Putamen (tissue), 1 donor: Measurements from ENCODE around the gene UBE2R2.
A peak's percentile ranks its signal among the peaks of the same experiment; 100 is the strongest.
"Not testable (repeated sequence)": the region's sequence is repeated elsewhere in the genome, so short reads cannot be mapped to it uniquely, and the experiment has no call there.

Experiments used
- DNase-seq: peaks from one replicate; pipeline ENCODE4 v3.0.0-alpha.2; 2016; ENCODE audit warnings: low spot score

The UBE2R2 gene, protein sequence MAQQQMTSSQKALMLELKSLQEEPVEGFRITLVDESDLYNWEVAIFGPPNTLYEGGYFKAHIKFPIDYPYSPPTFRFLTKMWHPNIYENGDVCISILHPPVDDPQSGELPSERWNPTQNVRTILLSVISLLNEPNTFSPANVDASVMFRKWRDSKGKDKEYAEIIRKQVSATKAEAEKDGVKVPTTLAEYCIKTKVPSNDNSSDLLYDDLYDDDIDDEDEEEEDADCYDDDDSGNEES

DNA sequence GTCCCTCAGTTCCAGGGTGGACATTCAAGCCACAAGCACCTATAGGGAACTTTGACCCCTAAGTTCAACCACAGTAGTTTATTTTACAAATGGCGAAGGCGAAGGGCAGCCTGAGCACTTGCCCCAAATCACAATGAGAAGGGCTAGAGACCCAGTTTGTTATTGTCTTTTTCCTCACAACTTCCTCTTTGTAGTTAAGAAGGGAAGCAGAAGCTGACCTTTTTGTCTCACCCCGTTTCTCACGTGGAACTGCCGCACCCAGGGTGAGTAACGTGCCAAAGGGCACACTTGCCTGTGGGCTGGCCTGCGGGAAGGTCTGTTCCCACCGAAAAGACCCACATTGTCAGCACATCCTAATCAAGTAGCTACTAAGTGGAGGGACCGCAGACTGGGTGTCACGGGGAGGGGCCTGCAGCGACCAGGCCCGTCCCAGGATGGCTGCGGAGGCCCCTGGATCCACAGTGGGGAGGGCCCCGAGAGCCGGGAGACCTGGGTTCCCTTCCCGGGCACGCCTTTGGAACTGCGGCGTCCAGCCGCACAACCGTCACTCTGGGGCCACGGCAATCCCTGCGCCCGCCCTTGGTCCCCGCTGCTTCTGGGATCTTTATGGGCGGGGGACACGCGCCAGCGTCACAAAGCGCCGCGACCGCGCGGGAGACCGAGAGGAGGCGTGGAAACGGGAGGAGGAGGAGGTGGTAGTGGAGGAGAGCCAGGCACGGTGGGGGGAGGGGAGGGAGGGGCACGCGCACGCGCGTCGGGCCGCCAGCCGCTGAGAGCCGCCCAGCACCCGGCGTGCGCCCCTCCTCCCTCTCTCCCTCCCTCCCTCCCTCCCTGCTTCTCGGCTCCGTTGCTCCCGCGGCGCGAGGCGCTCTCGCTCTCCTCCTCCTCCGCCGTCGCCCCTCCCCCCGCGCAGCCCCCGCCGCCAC, at the start of gene UBE2R2:
Gene UBE2R2 (plus strand): TSS at position 834 of the 926 bp plus-strand sequence. CDS start 598 bp downstream, outside the sequence.
- peak; percentile 95 for DNase-seq

DNA sequence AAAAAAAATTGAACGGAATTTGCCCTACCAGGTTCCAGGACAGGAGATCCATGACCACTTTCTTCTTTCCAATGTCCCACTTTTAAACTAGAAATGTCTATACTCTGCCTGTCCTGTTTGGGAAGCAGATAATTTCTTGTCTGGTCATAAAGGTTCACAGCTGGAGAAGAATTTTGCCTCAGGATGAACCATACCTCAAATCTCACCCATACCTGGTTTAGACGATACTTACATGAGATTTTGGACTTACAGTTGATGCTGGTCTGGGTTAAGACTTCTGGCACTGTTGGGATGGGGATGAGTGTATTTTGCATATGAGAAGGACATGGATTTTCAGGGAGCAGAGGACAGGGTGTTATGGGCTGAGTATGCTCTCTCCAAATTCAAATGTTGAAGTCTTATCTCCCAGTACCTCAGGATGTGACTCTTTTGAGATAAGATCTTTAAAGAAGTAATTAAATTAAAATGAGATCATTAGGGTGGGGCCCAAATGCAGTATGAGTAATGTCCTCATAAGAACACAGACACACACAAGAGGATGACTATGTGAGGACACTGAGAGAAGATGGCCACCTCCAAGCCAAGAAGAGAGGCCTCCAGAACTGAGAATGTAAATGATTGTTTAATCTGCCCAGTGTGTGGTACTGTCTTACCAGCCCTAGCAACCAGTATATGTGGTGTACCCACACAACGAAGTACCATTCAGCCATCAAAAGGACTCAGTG, 46.6 kb upstream of the UBE2R2 start:
- not testable (repeated sequence) for DNase-seq

DNA sequence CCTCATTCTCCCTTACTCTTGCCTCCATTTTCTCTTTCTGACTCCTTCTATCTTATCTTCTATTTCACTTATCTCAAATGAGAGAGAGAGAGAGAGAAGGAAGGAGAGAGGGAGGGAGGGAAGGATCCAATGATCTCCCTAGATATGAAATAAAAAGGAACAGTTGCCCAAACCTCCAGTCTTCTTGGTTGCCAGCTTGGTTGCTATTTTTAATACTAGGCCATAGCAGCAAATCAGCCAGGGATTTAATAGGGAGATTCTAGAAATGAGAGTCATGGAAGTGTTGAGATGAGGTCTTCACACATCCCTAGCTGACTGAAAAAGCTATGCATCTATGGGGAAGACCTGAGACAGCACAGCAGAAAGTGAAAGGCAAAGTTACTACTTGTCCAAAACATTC, 43.8 kb upstream of the UBE2R2 start:
- DNase-seq, result not testable (repeated sequence)

DNA sequence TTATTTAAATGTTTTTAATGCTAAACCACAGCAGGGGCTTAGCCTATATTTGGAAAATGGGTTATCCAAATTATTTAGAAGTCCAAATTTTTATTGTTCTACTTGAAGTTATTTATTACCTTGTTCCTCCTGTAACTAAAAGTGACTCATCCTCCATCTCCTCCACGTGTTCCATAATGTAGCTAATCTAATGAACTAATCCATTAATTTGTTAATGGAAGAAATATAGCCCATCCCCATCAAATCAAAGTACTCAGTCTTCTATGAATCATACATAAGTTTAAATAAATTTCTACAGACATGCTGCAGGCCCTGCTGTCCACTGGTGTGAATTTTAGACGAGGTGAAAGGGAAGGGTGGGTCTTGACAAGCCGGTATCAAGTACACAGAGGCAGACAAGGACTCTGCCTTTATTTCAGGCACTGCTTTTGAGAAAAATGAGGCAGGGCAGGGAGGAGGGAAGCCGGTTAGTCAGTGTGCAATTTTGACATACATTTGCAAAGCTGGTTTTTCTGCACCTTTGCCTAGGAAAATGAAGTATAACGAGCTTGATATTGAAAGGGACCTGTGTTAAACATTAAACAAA, 42.8 kb upstream of the UBE2R2 start:
- not testable (repeated sequence) for DNase-seq

DNA sequence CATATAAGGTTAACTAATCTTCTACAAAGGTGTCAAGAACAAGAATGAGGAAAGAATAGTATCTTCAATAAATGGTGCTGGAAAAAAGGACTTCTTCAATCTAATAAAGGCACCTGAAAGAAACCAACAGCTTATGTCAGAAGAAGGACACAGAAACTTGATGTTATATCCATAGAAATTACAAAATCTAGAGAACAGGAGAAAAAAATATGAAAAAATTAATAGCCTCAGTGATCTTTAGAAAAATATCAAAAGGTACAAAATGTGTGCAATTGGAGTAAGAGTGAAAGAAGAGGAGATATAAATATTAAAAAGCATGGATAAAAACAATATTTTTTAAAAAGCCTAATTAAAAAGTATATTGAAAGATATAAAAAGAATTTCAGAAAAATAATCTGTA, 40.4 kb upstream of the UBE2R2 start:
- no peak for DNase-seq

DNA sequence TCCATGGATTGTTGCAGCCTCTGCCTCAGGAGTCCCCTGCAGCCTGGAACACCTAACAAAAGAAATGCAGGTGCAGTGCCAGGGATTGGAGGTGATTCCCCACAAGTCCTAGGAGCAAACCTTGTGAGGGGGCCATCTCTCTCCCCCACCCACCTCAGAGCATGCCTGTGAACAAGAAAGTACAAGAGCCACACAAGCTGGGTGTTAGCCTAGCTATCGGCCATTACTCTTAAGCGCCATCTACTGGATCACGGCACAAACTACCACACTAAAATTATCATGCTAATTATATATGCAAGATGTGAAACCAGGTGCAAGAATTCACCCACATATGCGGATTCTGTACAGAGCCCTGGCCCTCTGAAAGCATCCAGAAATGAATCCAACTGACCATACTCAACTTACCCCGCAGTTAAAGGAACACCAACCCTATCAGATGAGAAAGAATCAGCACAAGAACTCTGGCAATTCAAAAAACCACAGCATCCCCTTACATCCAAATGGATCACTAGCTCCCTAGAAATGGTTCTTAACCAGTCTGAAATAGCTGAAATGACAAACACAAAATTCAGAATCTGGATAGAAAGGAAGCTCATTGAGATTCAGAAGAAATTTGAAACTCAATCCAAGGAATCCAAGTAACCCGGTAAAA, 38.1 kb upstream of the UBE2R2 start:
- DNase-seq, result peak; percentile 23

DNA sequence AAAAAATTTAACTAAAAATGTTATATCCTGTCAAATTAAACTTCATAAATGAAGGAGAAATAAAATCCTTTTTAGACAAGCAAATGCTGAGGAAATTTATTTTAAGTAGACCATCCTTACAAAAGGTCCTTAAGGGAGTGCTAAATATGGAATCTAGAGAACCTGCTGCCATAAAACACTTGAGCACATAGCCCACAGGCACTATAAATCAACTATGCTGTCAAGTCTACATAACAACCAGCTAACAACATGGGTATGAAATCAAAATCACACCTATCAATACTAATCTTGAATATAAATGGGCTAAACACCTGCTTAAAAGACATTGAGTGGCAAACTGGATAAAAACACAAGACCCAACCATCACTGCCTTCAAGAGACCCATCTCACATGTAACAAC, 36.7 kb upstream of the UBE2R2 start:
- DNase-seq, result no peak

DNA sequence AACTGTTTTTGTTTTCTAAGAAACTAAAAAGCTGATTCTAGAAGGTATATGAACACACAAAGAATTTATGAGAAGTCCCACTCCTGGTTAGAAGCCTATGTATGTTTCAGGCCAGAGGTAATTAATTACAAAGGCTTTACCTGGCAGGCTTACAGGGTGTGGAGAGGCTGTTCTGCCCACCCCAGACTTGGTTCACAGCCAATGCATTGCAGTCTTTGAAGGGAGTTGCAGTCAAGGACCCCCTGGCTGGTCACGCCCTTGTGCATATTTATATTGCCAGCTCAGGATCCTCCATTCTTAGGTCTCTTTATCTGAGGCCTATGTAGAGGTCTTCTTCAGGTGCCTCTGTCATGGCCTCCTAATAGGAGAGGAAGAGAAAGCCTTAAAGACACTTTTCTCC, 35.2 kb upstream of the UBE2R2 start:
- DNase-seq, result no peak

DNA sequence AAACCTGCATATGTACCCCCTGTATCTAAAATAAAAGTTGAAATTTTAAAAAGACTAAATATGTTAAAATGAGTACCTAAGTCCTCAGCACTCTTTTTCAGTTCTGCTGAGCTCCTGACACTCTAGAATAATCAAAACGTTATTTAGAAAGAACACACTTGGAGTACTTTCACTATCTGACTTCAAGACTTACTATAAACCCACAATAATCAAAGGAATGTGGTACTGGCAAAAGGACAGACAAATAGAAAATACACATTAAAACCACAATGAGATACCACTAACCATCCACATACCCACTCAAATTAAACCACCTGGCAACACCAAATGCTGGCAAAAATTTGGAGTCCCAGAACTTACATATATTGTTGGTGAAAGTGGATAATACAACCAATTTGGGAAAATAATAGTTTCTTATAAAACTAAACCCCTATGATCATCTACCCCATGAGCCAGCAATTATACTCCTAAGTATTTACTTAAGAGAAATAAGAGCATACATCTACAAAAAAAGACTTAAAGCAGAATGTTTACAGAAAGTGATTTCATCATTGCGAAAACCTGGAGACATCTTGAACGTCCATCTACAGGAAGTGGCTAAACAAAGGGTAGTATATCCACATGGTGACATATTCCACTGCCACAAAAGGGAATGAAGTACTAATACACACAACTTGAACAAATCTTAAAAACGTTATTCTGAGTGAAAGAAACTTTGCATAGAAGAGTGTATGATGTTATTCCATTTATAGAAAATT, 34.4 kb upstream of the UBE2R2 start:
- no peak for DNase-seq

DNA sequence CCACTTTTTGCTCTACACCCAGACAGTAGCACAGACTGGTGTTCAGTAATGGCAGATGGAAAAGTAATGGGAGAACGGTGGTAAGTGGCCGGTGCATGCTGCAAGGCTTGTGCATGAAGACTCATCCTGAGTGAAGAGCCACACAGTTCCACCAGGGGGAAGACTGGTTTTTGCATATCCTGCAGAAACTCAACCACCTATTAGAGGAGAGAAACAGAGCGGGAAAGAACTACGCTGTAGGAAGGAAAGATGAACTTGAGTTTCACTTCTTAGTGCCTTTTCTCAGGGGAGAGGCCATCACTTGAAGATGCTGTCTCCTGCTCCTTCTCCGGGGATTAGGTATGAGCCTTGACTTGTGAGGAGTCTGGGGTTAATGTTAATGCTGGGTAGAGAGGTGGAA, 31.0 kb upstream of the UBE2R2 start:
- DNase-seq, result no peak

DNA sequence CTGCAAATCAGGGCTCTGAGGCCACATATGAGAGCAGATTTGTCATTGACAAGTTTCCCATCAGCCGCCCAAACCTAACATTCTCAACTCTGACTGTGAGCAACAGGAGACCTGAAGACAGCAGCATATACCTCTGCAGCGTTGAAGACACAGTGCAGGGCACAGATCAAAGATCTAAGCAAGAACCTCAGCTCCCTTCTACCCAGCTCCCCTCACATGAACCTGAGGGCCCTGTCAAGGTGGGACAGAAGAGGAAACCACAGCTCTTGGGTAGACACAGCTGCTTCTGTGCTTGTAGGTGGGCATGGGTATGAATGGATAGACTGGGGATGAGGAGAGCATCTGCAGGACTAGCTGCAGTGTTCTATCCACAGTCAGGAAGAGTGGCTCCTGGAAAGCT, 30.3 kb upstream of the UBE2R2 start:
- no peak for DNase-seq

DNA sequence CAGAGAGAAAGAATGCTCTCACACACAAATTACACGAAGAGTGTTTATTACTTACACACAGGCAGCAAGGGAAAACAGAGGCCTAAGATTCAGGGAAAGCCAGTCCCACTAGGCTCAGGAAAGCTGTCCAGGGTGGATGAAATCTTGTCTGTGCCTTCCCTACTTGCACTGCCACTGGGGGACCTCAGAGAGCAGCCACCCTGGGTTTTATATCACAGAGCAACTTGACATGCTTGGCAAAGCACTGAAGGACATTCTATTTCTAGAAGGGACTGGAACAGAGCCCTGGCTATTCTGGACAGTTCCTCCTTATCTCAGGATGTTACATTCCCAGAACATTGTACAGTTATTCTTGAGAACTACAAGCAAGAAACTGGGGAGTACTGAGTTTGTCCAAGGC, 29.1 kb upstream of the UBE2R2 start:
- no peak for DNase-seq

DNA sequence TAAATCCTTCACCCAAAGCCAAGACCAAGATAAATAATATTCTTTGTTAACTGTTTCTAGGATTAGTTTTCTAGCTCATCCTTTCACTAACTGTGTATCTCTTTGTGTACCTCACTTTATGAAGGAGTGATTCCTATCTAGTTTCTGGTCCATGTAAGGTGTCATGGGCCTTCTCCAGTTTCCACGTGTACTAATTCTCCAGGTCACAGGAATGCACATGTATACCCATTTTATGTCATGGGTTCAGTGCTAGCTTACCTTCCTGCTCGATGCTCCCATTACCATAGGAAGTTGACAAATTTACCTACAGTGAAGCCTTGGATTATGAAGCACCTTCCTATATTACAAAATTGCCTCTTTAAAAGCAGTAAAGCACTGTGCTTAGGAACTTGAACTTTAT, 27.5 kb upstream of the UBE2R2 start:
- DNase-seq, result not testable (repeated sequence)

DNA sequence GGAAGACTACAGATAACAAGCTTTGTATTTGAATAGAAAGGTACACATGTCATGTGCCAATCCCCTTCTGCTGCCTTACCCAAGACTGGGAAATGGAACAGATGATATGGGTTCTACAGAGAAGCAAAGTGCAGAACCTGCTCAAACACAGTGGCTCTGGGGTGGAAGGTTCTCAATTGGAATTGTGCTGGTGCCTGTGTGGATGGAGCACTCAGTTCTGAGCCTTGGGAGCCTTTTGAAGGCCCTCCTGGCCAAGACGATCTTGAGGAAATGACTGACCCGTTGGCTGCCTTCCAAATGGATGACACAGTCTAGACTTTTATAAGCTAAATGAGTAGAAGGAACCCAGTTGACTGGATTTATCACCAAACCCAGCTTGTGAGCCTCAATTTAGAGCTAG, 25.8 kb upstream of the UBE2R2 start:
- no peak for DNase-seq

DNA sequence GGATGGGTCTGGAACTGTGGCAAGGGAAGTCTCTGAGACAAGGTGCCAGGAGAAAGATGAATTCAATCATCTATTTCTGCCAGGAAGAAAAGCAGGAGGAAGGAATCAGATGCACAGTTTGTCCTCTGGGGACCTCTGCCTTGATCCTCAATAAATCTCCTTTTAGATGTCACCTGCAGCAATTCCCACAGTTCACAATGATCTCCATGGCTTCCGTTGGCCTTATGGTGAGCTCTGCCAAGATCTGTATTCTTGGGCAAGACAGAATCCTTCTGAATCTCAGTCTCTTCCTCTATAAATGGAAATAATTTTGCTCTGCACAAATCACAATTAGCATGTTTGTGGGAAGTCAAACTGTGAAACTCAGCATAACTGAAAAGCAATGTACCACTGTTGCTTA, 23.5 kb upstream of the UBE2R2 start:
- not testable (repeated sequence) for DNase-seq

DNA sequence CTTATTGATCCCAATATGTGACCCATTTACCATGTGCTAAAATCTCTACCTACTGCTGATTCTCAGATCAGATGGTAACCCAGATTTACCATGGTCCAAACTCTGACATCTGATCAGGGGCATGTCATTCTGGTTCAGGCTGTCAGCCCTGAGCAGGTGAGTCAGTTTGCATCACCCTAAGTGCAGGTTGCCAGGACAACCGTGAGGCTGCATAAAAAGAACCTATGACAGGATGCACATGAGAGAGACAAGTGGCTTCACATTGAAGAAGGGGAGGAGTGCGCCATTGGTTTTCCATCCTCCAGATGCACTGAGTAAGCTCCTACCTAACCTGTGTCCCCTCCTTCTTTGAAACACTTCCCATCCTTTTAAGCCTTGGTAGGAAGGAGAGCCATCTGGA, 22.4 kb upstream of the UBE2R2 start:
- peak; percentile 56 for DNase-seq

DNA sequence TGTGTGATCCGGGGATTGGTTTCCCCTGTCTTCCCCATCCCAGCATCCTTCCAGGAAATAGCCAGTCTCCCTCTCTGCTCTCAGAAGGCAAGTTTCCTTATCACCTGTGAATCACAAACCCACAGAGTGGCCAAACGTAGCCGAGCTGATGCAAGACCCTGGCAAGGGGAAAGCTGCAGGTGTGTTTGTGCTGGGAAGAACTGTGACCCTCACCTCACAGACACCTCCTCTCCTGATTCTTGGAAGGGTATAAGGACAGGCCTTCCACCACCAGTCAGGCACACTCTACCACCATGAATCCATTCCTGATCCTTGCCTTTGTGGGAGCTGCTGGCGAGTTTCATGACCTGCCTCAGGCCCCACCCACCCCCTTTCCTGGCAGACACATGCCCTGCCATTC, 21.7 kb upstream of the UBE2R2 start, which contains the start of gene PRSS3:
Gene PRSS3 (plus strand): TSS at position 281 of the 400 bp plus-strand sequence. CDS start 13 bp downstream, at position 294.
- no peak for DNase-seq

DNA sequence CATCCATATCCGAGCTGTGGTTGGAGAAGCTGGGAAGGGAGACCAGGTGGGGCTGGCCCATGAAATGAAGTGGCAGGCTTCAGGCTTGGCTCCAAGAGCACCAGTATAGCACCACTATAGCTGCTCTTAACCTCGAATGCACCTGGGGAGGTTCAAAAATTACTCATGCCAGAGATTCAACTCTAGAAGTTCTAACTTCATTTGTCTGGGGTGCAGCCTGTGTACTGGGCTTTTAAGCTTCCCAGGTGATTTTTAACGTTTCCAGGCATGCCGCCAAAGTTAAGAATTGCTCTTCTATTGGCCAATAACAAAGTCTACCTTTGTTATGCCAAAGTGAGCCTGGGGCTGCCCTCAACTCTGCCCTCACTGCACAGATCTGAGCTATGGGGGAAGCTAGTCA, 21.1 kb upstream of the UBE2R2 start:
- no peak for DNase-seq

DNA sequence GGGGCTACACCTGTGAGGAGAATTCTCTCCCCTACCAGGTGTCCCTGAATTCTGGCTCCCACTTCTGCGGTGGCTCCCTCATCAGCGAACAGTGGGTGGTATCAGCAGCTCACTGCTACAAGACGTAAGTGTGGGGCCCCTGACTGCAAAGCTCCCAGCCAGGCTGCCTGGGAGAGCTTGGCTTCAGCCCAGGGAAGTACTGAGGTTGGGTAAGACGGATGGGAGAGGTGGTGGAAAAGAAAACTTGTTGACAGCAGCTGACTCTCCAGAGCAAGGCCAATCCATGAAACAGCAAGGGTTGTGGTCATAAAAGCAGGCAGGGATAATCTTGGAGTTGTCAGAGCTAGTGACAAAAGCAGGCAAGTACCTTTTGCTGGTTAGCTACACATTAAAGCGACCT, 20.3 kb upstream of the UBE2R2 start:
- DNase-seq, result not testable (repeated sequence)

DNA sequence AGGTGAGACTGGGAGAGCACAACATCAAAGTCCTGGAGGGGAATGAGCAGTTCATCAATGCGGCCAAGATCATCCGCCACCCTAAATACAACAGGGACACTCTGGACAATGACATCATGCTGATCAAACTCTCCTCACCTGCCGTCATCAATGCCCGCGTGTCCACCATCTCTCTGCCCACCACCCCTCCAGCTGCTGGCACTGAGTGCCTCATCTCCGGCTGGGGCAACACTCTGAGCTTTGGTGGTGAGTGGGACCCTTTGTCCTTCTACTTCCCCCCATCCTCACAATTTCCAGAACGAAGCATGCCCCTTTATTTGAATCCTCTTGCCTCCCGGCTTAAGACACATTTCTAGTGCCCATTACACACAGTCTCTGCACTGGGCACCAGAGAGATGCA, 19.1 kb upstream of the UBE2R2 start:
- no peak for DNase-seq

DNA sequence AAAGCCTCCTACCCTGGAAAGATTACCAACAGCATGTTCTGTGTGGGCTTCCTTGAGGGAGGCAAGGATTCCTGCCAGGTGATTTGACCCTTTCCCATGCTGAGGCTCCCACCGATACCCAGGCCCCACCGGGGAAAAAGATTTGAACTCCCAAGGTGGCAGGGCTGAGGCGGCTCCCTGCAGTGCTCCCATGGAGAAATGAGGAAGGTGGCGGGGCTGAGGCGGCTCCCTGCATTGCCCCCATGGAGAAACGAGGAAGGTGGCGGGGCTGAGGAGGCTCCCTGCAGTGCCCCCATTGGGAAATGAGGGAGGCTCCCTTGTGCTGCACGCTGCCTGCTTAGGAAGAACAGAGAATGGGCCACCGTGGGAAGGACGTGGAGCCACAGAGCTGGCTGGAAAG, 18.4 kb upstream of the UBE2R2 start:
- no peak for DNase-seq
